ENCODE measurements around the gene MAB21L4.

The MAB21L4 gene

DNA sequence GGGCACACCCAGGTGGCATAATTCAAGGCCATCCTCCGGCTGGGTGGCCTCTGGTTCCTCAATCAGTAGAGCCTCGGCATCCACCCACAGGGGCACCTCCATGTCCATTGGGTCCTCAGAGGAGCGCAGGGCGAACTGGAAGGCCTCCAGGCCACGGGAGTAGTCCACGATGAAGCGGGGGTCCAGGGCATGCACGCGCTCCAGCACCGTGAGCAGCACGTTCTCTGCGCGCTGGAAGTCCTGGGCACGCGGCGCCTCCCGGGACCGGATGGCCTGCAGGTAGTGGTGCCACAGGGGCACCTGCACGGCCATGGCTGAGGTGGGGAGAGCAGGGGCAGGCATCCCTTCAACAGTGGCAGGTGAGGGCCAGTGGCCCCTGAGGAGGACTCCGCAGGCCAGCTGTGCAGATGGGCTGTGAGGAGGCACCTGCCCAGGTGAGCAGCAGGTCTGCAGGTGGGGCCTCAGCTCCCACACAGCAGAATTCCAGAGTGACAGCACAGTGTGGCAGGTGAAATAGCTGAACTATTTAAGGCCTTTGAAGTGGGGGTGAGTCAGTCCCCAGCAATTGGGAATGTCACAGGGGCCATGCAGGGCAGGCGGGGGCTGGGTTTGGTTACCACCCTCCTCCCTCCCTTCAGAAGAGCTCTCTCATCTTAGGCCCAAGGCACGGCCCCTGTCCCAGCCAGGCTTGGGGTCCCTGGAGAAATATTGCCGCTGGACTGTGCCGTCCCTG lies at the start of gene MAB21L4:
Gene MAB21L4, minus strand, starts transcription at position 501 of the 733 bp plus-strand sequence. Its CDS starts 159 bp downstream, at position 342.
- DNase-seq = no peak

DNA sequence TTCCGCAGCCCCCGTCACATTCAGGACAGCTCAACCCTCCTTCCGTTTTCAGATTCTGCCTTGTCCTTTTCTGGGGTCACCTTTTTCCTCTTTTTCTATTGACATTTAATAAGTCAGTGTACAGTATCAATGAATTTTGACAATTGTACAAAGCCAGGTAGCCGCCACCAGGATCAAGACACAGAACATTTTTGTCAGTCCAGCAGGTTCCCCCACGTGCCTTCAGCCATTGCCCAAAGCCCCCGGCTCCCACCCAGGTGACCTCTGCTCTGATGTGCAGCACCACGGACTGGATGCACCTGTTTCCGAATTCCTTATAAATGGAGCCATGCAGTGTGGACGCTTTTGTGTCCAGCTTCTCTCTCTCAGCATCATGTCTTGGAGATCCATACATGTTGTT lies 40.1 kb upstream of the MAB21L4 start:
- DNase-seq = no peak

DNA sequence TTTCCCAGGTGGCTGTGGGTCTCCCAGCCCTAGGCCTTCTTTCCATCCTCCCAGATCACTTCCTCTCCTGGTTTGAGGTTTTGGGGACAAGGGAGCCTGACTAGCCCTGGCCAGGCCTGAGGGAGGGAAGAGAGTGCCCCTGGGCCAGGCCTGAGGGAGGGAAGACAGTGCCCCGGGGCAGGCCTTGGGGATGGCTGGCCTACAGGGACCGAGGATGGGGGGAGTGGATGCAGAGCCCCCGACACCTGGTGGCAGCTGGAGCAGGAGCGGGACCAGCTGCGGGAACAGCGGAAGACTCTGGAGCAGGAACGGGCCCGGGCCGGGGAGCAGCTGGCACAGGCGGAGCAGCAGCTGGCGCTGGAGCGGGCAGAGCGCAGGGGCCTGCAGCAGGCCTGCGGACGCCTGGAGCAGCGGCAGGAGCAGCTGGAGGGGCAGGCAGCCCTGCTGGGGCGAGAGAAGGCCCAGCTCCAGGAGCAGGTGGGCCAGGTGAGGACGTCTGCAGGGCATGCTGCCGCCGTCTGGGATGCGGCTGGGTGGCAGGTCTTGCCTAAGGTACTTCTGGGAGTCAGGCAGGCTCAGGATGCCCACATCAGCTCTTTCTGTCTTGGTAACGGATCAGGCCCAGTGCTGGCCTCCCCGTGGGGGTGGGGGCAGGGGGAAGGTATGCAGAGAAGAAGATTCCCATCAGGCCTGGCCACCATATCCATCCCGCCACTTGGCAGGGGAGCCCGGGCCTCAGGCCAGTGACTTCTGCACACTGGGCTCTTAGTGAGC lies 39.3 kb upstream of the MAB21L4 start:
- DNase-seq = no peak

- no peak for DNase-seq
These were observed 38.7 kb upstream of the MAB21L4 start for GRCh38 chr2:240934701-240935102.

DNA sequence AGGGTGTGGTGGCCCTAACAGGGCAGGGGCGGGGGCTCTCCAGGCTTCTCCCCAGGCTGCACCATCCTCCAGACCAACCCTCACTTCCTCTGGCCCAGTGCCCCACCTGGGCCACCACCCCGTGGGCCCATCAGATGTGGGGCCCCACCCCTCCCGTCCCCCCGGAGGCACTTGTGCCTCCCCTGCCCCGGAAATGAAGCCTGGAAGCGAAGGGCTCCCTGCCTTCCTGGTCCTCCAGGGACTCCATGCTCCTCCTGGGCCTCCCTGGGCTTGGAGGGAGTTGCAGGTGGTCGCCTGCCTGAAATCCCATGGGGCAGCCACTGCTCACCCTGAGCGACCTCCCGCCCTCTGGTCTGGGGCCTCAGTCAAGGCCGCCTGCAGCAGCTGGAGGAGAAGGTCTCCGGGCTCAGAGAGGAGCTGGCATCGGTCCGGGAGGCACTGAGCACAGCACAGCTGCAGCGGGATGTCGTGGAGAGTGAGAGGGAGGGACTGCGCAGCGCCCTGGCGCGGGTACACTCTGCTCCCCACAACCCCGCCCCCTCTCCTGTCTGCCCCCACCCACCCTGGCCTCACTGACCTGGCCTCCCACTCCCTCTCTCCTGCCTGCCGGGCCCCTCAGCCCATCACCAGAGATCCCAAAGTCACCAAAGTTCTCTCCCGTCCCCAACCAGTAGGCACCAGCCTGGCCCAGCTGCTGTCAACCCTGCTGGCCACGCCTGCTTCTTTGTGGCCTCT lies 38.2 kb upstream of the MAB21L4 start:
- DNase-seq = no peak

DNA sequence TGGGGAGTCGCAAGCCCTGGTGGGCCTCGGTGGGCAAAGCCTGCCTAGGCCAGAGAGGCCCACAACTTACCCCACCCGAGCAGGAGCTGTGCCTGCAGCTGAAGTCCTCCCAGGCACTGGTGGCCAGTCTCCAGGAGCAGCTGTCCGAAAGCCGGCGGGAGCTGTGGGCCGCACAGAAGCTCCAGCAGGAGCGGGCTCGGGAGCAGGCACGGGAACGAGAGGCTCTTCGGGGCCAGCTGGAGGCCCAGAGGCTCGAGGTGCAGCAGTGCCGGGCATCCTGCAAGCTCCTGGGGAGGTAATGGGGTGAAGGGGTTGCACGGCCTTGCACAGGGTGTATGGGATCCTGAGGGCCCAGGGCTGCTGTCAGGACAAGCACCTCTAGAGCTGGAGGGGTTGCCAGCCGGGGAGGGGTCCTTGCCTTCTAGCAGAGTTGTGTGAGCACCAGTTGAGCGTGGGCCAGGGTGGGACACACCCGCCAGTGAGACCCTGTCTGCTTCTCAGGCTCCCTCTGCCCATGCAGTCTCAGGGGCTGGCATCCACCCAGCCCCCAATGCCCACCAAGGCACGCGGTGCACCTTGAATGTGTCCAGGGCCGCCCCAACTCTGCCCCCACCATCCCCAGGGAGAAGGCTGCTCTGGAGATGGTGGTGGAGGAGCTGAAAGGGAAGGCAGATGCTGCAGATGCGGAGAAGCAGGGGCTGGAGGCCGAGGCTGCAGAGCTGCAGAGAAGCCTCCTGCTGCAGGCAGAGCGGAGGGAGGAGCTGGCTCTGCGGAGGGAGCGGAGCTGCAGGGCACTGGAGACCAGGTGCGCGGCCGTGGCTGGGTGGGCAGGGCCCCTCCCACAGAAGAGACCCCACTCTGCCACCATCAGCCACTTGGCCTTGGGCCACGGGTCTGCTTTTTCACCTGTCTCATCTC lies 37.4 kb upstream of the MAB21L4 start:
- DNase-seq = no peak

GRCh38 chr2:240932724-240933047 lies 36.7 kb upstream of the MAB21L4 start:
- DNase-seq = no peak

GRCh38 chr2:240932001-240932723 lies 36.2 kb upstream of the MAB21L4 start:
- DNase-seq = no peak

DNA sequence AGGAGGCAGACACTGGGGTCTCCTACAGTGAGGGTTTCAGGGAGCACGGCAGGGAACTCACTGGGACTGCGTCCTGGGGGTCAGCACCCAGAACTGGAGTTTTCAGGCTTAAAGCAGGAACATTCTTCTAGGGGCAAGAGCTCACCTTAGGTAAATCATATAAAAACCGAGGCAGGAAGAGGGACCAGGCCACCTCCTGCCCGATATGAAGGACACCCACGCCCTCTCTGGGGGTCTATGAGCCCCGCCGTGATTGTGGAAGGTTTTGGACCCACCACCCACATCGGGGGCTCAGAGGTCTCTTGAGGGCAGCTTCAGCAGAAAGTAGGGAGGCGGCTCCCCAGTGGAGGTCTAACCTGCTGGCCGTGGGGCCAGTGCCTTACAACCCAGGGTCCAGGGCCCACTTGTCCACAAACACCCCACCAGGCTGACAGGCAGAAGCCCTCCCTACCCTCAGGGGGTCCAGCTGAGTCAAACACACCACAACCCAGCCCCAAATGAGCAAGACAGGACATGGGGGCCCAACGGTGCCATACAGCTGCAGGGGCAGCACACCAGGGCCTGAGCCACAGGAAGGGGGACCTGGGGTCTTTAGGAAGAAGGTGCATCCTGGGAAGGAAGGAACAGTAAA lies 35.5 kb upstream of the MAB21L4 start:
- DNase-seq = no peak

DNA sequence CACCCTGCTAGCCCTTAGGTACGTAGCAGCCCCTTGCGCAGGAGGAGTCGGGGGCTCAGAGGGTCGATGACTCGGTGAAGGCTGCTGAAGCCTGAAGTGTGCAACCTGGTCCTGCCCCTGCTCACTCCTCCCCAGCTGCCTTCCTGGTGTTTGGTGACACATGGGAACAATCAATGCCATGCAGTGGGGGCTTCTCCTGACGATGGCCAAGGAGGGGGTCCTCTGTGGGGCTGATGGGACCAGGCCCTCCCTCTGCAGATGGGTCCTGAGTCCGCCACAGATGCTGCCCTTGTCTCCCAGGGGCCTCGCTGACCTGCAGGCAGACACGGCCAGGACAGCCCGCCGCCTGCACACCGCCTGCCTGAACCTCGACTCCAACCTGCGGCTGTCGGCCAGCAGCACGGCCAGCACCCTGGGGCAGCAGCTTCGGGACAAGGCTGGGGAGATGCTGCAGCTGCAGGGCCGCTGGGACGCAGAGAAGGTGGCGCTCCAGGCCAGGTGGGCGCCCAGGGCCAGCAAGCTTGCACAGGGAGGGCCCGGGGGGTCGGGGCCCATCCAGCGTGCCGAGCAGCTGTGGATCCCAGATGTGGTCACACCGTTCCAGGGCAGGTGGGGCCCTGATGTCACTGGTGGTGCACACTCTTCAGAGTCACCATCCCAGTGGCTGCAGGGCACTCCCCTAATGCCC lies 34.8 kb upstream of the MAB21L4 start:
- no peak for DNase-seq

DNA sequence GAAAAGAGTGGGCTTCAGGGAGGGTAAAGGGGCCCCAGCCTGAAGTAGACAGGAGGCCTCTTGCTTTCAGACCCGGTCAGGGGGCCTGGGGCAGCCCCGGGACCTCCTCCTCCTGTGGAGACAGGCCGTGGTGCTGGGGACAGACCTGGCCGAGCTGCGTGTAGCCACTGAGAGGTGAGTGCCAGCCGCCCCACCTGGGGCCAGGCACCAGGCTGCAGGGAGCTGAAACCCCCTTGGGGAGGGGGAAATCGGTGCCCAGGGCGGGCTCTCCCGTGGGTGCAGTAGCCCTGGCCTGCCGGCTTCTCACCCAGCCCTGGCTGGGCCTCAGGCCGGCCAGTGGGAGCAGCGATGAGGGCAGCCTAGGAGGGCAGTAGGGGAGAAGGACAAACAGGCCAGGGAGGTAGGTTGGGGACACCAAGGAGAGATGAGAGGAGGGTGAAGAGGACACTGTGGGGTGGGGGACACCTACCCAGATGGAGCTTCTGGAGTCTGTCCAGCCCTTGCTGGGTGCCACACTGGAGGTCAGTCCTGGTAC lies 34.2 kb upstream of the MAB21L4 start:
- DNase-seq = no peak

GRCh38 chr2:240929364-240930095 lies 33.6 kb upstream of the MAB21L4 start:
- DNase-seq = no peak

DNA sequence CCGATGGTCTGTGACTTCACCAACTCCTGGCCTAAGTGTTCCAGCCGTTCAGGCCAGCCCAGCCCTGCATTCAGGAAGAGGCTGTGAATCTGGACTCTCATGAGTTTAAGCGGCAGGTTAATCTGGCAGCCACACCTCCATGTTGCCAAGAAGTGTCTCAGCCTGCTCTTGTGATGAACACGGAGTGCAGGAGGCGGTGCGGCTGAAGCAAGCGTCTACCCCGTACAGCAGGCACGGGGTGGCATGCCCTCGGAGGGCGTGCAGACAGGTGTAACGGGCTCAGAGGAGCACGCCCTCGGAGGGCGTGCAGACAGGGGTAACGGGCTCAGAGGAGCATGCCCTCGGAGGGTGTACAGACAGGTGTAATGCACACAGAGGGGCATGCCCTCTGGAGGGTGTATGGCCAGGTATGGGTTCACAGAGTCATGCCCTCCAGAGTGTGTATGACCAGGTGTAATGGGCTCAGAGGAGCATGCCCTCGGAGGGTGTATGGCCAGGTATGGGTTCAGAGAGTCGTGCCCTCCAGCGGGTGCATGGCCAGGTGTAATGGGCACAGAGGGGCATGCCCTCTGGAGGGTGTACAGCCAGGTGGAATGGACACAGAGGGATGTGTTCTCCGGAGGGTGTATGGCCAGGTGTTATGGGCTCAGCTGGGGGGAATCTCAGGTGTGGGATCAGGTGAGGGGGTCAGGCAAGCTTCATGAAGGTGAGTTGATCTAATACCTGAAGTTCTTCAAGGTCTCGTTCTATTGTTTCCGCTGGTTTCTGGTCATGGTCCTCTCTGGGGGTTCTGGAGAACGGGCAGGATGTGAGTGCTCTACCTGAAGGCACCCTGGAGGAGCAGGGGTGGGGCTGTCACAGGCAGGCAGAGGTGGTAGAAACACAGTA lies 32.8 kb upstream of the MAB21L4 start:
- no peak for DNase-seq

DNA sequence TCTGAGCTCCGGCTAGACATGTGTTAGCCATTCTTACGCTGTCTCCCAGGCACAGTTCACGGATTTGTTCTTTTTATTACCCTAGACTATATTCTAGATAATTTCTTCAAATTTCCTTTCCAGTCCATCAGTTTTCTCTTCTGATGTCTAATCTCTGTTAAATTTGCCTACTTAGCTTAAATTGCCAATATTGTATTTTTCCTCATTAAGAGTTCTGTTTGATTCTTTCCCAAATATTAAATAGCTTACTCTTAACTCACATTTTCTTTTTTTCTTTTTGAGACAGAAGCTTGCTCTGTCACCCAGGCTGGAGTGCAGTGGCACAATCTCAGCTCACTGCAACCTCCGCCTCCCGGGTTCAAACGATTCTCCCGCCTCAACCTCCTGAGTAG lies 31.4 kb upstream of the MAB21L4 start:
- DNase-seq = no peak

DNA sequence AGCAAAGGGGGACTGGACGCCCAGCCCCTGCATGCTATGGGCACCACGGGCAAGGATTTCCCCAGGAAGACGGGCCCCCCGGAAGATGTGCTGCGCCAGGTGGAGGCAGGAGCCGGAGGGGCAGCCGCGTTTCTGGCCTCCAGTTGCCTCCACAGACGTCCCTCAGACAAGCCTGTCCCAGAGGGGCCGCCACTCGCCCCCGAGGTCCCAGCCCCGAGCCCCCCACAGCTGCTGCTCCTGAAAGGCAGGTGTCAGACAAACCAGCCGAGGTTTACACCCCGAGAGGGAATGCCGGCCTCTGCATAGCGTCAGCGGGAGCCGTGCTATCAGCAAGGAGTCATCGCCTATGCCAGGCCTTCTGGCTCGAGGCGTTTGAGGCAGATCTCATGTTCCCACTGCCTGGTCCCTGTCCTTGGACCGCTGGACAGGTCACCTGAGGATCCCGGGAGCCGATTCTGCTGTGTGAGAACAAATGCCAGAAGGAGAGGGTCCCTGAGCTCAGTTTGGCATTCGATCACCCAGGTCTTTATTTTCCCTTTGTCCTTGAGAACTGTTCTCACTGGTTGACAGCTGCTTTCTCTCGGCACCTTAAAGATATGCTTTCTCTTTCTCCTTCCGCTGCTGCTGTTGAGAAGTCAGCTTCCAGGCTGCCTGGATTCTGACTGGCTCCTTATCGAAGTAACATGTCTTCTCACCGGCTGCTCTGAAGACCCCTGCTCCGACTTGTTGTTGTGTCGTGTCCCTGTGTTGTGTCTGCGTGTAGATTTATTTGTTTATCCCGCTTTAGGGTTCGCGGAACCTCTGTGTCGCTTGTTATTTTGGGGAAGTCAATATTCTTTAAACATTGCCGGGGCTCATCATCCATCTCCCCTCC lies 30.8 kb upstream of the MAB21L4 start:
- DNase-seq = no peak

DNA sequence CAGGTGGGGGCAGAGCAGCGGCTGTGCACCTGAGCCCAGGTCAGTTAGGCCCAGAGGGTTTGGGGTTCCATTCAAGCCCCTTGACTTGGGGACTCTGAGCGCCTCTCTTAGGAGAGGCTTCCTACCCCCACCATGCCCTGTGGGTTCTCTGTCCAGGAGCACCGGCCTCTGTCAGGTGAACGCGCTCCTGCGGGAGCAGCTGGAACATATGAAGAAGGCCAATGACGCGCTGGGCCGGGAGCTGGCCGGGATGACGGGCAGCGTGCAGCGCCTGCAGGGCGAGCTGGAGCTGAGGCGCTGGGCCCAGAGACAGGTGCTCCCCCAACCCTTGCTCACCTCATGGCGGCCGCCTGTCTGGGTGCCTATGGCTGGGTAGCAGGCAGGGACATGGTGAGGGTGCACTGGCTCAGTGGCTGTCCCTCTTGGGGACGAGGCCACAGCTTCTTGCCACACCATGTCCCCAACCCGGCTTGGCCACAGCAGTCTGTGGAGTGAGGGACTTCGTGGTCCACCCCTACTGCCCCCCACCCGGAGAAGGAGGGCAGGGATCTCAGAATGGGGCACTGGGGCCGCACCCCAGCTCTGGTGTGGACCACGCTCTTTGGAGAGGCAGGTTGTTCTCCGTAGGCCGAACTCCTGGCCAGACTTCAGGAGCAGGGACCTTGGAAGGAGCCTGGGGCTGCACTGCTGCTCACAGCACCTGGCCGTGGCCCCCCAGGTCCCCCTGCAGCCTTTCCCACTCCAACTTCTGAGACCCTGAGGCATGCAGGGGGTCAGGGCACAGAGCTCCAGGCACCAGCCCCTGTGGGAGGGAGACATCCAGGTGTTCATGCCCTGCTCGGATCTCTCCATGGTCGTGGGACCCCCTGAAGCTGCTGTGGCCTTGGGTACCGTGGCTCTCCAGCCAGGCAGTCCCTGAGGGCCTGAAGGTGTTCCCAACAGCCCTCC lies 29.9 kb upstream of the MAB21L4 start:
- DNase-seq = no peak

DNA sequence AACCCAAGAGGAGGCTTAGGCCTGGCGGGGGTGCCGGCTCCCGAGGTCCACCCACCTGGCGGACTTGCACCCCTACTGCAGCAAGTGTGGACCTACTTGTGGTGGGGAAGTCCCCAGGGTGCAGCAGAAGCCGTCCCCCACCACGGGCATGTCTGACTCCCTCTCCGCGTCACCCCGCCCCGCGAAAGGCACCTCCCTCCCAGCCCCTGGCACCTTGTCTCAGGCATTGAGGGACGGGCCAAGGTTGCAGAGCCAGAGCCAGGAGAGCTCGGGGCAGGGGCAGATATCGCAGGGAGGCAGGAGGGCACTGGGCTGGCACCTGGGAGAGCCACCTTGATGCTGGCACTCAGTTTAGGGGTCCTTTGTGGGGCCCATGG lies 29.2 kb upstream of the MAB21L4 start:
- DNase-seq = no peak

Measured in NCI-H2081 (cell line).